Omental fat pad (tissue), 4 donors: Measurements from ENCODE around the gene RALB. TPM values are rescaled to one million over a fixed set of nuclear protein-coding genes. Genes with fewer than 3 reads are reported as not detected.

Source experiments
- ATAC-seq: fragments of 150-250 bp; one replicate; pipeline ENCODE4 v1.9.1; 2016; ENCODE audit warnings: mild to moderate bottlenecking, moderate library complexity; ENCODE audit not compliant: low FRiP score
- DNase-seq: peaks from one replicate; pipeline ENCODE4 v3.0.0-alpha.2; 2019; ENCODE audit warnings: low spot score
- total RNA-seq, 4 donors: library from RNA; depleted of rRNA; stranded (reverse); fragments of >200 nt; gene quantifications; one replicate each; pipeline ENCODE4 v1.1.0, GENCODE V29; 2016
- TF ChIP-seq, protein P1 (sequence below), 3 donors: fragments of 450-650 bp; IDR thresholded peaks; one replicate each; pipeline ENCODE4 v1.5.1; 2016 to 2017; ENCODE audit warnings: antibody characterized with exemption in 3 of 3, mild to moderate bottlenecking in 3 of 3, moderate library complexity in 2 of 3

The RALB gene
- total RNA-seq, 4 donors from 2014 or later = 41.5 to 74.2 (median 51.4) TPM

DNA sequence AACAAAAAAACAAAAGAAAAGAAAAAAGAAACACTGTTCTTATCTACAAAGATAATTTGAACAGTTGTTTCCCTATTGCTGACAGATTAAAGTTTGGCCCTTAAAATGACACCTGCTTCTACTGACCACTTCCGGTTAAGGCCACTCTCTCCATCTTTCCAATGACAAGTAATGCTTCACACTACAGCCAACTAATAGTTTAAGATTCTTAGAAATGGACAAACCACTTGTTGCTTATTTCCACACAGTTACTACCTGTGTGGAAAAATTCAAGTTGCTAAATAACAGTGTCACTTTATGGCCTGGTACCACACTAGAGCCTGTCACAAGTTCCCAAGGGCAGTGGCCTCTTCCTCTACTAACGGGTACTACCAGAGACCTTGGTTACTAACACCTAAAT is 31.9 kb upstream of the RALB start:
- DNase-seq = no peak
- ATAC-seq = no peak

DNA sequence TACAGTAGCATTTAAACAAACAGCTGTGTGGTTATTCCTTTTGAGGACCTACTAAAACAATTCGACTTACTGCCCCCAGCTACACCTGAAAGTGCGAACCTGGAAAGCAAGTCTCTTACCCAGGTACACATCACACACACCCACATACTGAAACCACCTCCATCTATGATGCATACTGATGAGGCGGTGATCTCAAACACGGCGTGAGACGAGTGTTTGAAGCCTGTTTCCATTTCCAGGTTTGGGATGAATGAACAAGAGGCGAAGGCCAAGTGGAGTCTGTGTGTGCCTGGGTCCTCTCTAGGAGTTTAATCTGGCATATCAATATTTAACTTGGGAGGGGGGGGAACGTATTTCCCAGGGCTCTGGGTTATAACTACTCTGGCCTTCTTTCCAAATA is 31.0 kb upstream of the RALB start:
- ATAC-seq (no peak), DNase-seq (no peak)
- TF ChIP-seq, protein P1, sequence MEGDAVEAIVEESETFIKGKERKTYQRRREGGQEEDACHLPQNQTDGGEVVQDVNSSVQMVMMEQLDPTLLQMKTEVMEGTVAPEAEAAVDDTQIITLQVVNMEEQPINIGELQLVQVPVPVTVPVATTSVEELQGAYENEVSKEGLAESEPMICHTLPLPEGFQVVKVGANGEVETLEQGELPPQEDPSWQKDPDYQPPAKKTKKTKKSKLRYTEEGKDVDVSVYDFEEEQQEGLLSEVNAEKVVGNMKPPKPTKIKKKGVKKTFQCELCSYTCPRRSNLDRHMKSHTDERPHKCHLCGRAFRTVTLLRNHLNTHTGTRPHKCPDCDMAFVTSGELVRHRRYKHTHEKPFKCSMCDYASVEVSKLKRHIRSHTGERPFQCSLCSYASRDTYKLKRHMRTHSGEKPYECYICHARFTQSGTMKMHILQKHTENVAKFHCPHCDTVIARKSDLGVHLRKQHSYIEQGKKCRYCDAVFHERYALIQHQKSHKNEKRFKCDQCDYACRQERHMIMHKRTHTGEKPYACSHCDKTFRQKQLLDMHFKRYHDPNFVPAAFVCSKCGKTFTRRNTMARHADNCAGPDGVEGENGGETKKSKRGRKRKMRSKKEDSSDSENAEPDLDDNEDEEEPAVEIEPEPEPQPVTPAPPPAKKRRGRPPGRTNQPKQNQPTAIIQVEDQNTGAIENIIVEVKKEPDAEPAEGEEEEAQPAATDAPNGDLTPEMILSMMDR (IDR thresholded peaks at IDR 0.05) = no peak

More for the DNA sequence above, 31.9 kb upstream of the RALB start:
- TF ChIP-seq, protein P1 (IDR thresholded peaks at IDR 0.05) = no peak

- TF ChIP-seq, protein P1 (IDR thresholded peaks at IDR 0.05) = no peak
- DNase-seq (no peak), ATAC-seq (no peak)
These were observed 30.2 kb upstream of the RALB start for GRCh38 chr2:120222186-120223033.

DNA sequence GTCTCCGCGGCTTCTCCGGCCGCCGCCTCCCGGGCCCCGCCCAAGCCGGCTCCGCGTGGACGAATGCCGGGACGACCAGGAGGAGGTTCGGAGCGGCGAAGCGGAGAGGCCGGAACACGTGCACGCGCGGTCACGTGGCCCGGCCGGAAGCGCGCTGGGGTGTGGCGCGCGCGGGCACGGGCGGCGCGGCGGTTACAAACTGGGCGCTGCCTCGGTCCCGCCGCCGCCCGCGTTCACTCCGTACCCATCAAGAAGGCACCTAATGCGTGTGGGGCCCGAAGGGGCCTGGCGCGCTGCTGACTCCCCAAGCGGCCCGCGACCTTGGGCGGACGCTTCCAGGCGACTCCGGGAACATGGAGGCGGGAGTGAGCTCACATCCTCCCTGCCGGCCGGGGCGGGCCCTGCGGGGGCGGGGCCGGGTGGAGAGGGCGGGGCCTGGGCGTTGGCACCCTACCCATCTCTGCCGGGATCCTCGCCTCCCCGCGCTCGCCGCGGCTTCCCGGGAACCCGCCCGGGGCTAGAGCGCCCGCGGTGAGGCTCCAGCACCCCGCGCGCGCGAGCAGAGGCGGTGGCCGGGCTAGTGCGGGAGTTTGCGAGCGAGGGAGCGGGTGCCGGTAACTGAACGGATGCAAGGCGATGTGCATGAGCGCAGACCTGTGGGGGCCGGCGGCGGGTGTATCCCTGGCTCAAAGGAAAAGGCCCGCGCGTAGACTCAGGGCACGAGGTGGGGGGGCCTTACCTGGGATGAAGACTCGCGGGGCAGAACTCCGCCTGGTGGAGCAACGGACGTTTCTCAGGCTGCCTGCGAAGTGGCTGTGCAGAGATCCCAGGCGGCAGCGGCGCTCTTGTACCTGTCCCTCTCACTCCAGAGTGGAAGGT is 29.4 kb upstream of the RALB start, which contains the start of gene TMEM185B:
Gene TMEM185B, minus strand, starts transcription at position 367 of the 879 bp plus-strand sequence. CDS start 424 bp downstream, outside the sequence.
- DNase-seq (peak; percentile 72), ATAC-seq (peak; percentile 97)
- TF ChIP-seq, protein P1 (IDR thresholded peaks at IDR 0.05) = peak in 1 of 3 donors; percentile 27

GRCh38 chr2:120224256-120224655 is 28.4 kb upstream of the RALB start:
- TF ChIP-seq, protein P1 (IDR thresholded peaks at IDR 0.05) = no peak
- DNase-seq (no peak), ATAC-seq (no peak)

- no peak for ATAC-seq
- TF ChIP-seq, protein P1 (IDR thresholded peaks at IDR 0.05) = no peak
These were observed 27.7 kb upstream of the RALB start for GRCh38 chr2:120224735-120225548.

More at GRCh38 chr2:120224735-120225548, 27.7 kb upstream of the RALB start:
- DNase-seq = no peak
